Heart left ventricle (tissue), 16 donors: ENCODE measurements around the gene THPO. TPM values are rescaled to one million over a fixed set of nuclear protein-coding genes. Genes with fewer than 3 reads are reported as not detected.
A peak's percentile ranks its signal among the peaks of the same experiment; 100 is the strongest.

Experiments used
- ATAC-seq, 4 donors: fragments of 200-7000 bp; cut with Tn5 transposase; one replicate each; pipeline ENCODE4 v1.9.1; 2020 to 2022; ENCODE audit warnings: moderate library complexity in 4 of 4, mild to moderate bottlenecking in 3 of 4, moderate number of reproducible peaks in 1 of 4
- DNase-seq, 5 donors: peaks; one replicate each; pipeline ENCODE4 v3.0.0-alpha.2; 2020
- H3K27ac ChIP-seq, 12 donors: fragments of 200-600 bp; sonication (generic) in 4 of 12; one replicate each; pipeline versions ENCODE4 v1.5.0 to v1.8.0; 2016 to 2022; ENCODE audit warnings: mild to moderate bottlenecking in 2 of 12
- H3K27me3 ChIP-seq, 9 donors: fragments of 200-600 bp; sonication (generic) in 2 of 9; one replicate each; pipeline versions ENCODE4 v1.5.1 to v1.8.0; 2016 to 2022; ENCODE audit warnings: mild to moderate bottlenecking in 3 of 9
- H3K36me3 ChIP-seq, 9 donors: fragments of 200-600 bp; sonication (generic) in 2 of 9; one replicate each; pipeline versions ENCODE4 v1.5.0 to v1.8.0; 2018 to 2022; ENCODE audit warnings: mild to moderate bottlenecking in 2 of 9
- H3K4me1 ChIP-seq, 12 donors: fragments of 200-600 bp; sonication (generic) in 4 of 12; one replicate each; pipeline versions ENCODE4 v1.5.0 to v1.8.0; 2016 to 2022; ENCODE audit warnings: mild to moderate bottlenecking in 3 of 12
- H3K4me3 ChIP-seq, 12 donors: fragments of 200-600 bp; sonication (generic) in 4 of 12; one replicate each; pipeline versions ENCODE4 v1.5.0 to v1.8.0; 2017 to 2022; ENCODE audit warnings: mild to moderate bottlenecking in 9 of 12, moderate library complexity in 4 of 12
- H3K9me3 ChIP-seq, 12 donors: fragments of 200-600 bp; sonication (generic) in 4 of 12; one replicate each; pipeline versions ENCODE4 v1.5.0 to v1.8.0; 2016 to 2022; ENCODE audit warnings: mild to moderate bottlenecking in 1 of 12
- CTCF ChIP-seq, 12 donors: fragments of 200-600 bp; sonication (generic) in 4 of 12; IDR thresholded peaks; one replicate each; pipeline versions ENCODE4 v1.5.0 to v1.8.0; 2018 to 2022; ENCODE audit warnings: antibody characterized with exemption in 12 of 12, mild to moderate bottlenecking in 5 of 12
- POLR2A ChIP-seq, 2 donors: fragments of 450-650 bp; IDR thresholded peaks; one replicate each; pipeline ENCODE4 v1.6.1; 2017; ENCODE audit warnings: antibody characterized with exemption in 2 of 2, mild to moderate bottlenecking in 2 of 2, moderate library complexity in 2 of 2
- WGBS, 4 donors: extraction: QIAGEN DNeasy Blood & Tissue Kit in 2 of 4; methylation state at CpG; one replicate each; pipeline versions ENCODE4 v1.1.5 to v1.1.7; 2013 to 2018; 5-methylcytosine and 5-hydroxymethylcytosine counted together
- intact Hi-C, 10 donors: fragments of 100-400 bp; cut with DNase I; formaldehyde crosslinking; loops; one replicate each; pipeline versions ENCODE4 v1.11.1 to v1.14.2; 2022
- polyA plus RNA-seq, 2 donors: library from polyadenylated mRNA; stranded (reverse); fragments of 200-250 nt; gene quantifications; one replicate each; pipeline ENCODE4 v1.2.3, GENCODE V29; 2013
- total RNA-seq, 9 donors: library from RNA; depleted of rRNA in 2 of 9; stranded (reverse); fragments of >200 nt in 2 of 9; fragmentation: NEBNext Ultra II Directional in 3 of 9; extraction: Animal tissue kit (Norgen Biotek cat#: 25700) in 3 of 9; gene quantifications; one replicate each; pipeline versions ENCODE4 v1.1.0 to v1.2.4, GENCODE V29; 2016 to 2023
- donor health status: ischemic (EF 13 %, LVEDD 7.1; RV severe dilation, severe dysfunction).
- donor health status: healthy with polysubstance abuse.
- donor health status: DM: no; HTN: yes; CAD: no.
- donor health status: DM: no; HTN: no; CAD: no.
- donor health status: ischemic (EF 25% LVEDD 6.9; RV normal size, moderate dysfunction).
- donor health status: ischemic (EF 25% LVEDD 5.7; RV mildly dilated, moderate dysfunction).
- donor health status: healthy.
- donor health status: DM: yes; HTN: yes; CAD: no.
- donor health status: ischemic (EF 35%, LVEDD 5.7; RV mildly dilated, moderate dysfunction).
- donor health status: nonischemic (EF 11% LVEDD 7.7; RV severe dilation, severe dysfunction).
- donor health status: DM: yes; HTN: yes; CAD: no.
- donor health status: PGD.
- donor health status: ischemic (EF 29% LVEDD 5.4; RV normal size, mild dysfunction).
- donor health status: nonischemic (EF 23%, LVEDD 6.1; RV moderate dilation, normal function).

The THPO gene
- total and polyA plus RNA-seq, 11 donors = 0.12 to 0.68 (median 0.28) TPM; not detected in 5

GRCh38 chr3:184409331-184409926, 31.4 kb upstream of the THPO start:
- TF ChIP-seq CTCF (IDR thresholded peaks at IDR 0.05) (no peak), POLR2A (IDR thresholded peaks at IDR 0.05) (no peak)
- 86 to 94% (median 91%) methylated on average over 5 to 8 of the region's 8 CpGs for WGBS, 4 donors
- Histone ChIP-seq H3K9me3 (no peaks in the 10 kb centered on the region), H3K4me1 (peaks cover 0 to 6% (median 0%) of the 10 kb centered on the region in 12 donors), H3K27me3 (no peaks in the 10 kb centered on the region), H3K27ac (no peak overlapping the region), H3K36me3 (no peaks in the 10 kb centered on the region), H3K4me3 (no peak overlapping the region)
- DNase-seq (no peak), ATAC-seq (no peak)
- intact Hi-C loops = no loop called here

- Histone ChIP-seq H3K27ac (no peak overlapping the region), H3K36me3 (no peaks in the 10 kb centered on the region), H3K27me3 (peaks cover 0 to 17% (median 6%) of the 10 kb centered on the region in 9 donors), H3K9me3 (no peaks in the 10 kb centered on the region), H3K4me1 (peaks cover 0 to 6% (median 0%) of the 10 kb centered on the region in 12 donors), H3K4me3 (no peak overlapping the region)
- intact Hi-C loops = no loop called here
- WGBS, 4 donors = 75 to 82% (median 77%) methylated on average over 20 of the region's 20 CpGs
- no peak for TF ChIP-seq CTCF (IDR thresholded peaks at IDR 0.05)
- TF ChIP-seq POLR2A (IDR thresholded peaks at IDR 0.05) = no peak
- DNase-seq = no peak
- ATAC-seq = no peak
These were observed 27.3 kb upstream of the THPO start for GRCh38 chr3:184405075-184406030.

- no peaks in the 10 kb centered on the region for H3K36me3 ChIP-seq
- H3K9me3 ChIP-seq = no peaks in the 10 kb centered on the region
- DNase-seq (no peak), ATAC-seq (peak in 3 of 4 donors; percentile 68 to 90 (median 71))
- peaks cover 0 to 5% (median 0%) of the 10 kb centered on the region in 12 donors for H3K4me1 ChIP-seq
- TF ChIP-seq POLR2A (IDR thresholded peaks at IDR 0.05) (no peak), CTCF (IDR thresholded peaks at IDR 0.05) (no peak)
- intact Hi-C loops = no loop called here
- 17 to 23% (median 18%) methylated on average over 9 of the region's 9 CpGs for WGBS, 4 donors
- no peak overlapping the region for H3K4me3 ChIP-seq
- peaks cover 0 to 31% (median 6%) of the 10 kb centered on the region in 9 donors for H3K27me3 ChIP-seq
- H3K27ac ChIP-seq = peak overlapping the region in 1 of 12 donors; percentile 18
These were observed 21.4 kb upstream of the THPO start for GRCh38 chr3:184399410-184399809.

GRCh38 chr3:184395320-184395660, 17.3 kb upstream of the THPO start:
- no peak for TF ChIP-seq POLR2A (IDR thresholded peaks at IDR 0.05)
- TF ChIP-seq CTCF (IDR thresholded peaks at IDR 0.05) = no peak
- Histone ChIP-seq H3K9me3 (no peaks in the 10 kb centered on the region), H3K4me1 (peaks cover 0 to 5% (median 0%) of the 10 kb centered on the region in 12 donors), H3K27ac (no peak overlapping the region), H3K4me3 (no peak overlapping the region), H3K27me3 (peaks cover 0 to 14% (median under 1%) of the 10 kb centered on the region in 9 donors), H3K36me3 (no peaks in the 10 kb centered on the region)
- DNase-seq = no peak
- intact Hi-C loops = no loop called here
- no peak for ATAC-seq
- WGBS, 4 donors = 81 to 92% (median 87%) methylated on average over 5 of the region's 5 CpGs
